AG04450 (cell line): ENCODE data around the gene BAIAP2L1. TPM values are rescaled to one million over a fixed set of nuclear protein-coding genes. Genes with fewer than 3 reads are reported as not detected.
"Not testable (repeated sequence)": the region's sequence is repeated elsewhere in the genome, so short reads cannot be mapped to it uniquely, and the experiment has no call there.

Experiments
- CTCF ChIA-PET: fragments of 300-600, 350-600 bp; formaldehyde crosslinking; extraction: SDS; loops from one replicate; lab custom pipeline; 2022; ENCODE audit warnings: antibody characterized with exemption, inconsistent platforms; lab: Charles Lee
- POLR2A ChIA-PET: fragments of 350-600 bp; formaldehyde crosslinking; extraction: SDS; loops from one replicate; lab custom pipeline; 2021; ENCODE audit warnings: antibody characterized with exemption, inconsistent platforms; lab: Yijun Ruan, JAX
- DNase-seq: peaks from one replicate; pipeline ENCODE4 v3.0.0-alpha.2; 2011; ENCODE audit warnings: low read depth, low spot score
- H3K27ac ChIP-seq: one replicate; pipeline ENCODE4 v1.5.1; 2012; ENCODE audit warnings: low read depth, low read length, control low read depth
- H3K27me3 ChIP-seq: one replicate; pipeline ENCODE4 v1.6.0; 2012; ENCODE audit warnings: low read length; ENCODE audit not compliant: control insufficient read depth, insufficient read depth
- H3K4me3 ChIP-seq: 2 replicates; pipeline ENCODE4 v1.5.1; 2011; ENCODE audit warnings: mild to moderate bottlenecking, low read depth, low read length, control low read depth
- H3K9me3 ChIP-seq: 2 replicates; pipeline ENCODE4 v1.5.1; 2012; ENCODE audit warnings: low read length; ENCODE audit not compliant: control insufficient read depth, insufficient read depth
- CTCF ChIP-seq: IDR thresholded peaks from 2 replicates; pipeline ENCODE4 v1.5.1; 2011; ENCODE audit warnings: low read depth, low read length, control low read depth, inconsistent platforms
- polyA plus RNA-seq: library from polyadenylated mRNA; depleted of rRNA; stranded (reverse); fragments of >200 nt; gene quantifications from 2 replicates; pipeline ENCODE4 v1.2.3, GENCODE V29; 2011

Gene BAIAP2L1
- polyA plus RNA-seq, 1 experiment = 3.9 TPM

- ChIA-PET CTCF (interaction anchor here (1.4 to 1.8 kb wide), 2 partner anchors 8 to 9 kb away, joined by 4 to 7 read pairs; partner anchors contain the start of gene BAIAP2L1), POLR2A (no interaction called here)
- Histone ChIP-seq H3K27ac (no peak overlapping the region), H3K4me3 (no peak overlapping the region), H3K9me3 (no peaks in the 10 kb centered on the region), H3K27me3 (peaks cover 3% of the 10 kb centered on the region)
- no peak for DNase-seq
- no peak for TF ChIP-seq CTCF
Observed at GRCh38 chr7:98409843-98410242, 9.0 kb upstream of the BAIAP2L1 start.

- H3K9me3 ChIP-seq, POLR2A ChIA-PET, H3K27me3 ChIP-seq, H3K4me3 ChIP-seq, H3K27ac ChIP-seq, CTCF ChIA-PET, DNase-seq: not testable (repeated sequence)
Observed at GRCh38 chr7:98408146-98408545, 7.3 kb upstream of the BAIAP2L1 start.

- no peak for DNase-seq
- peaks cover 10% of the 10 kb centered on the region for H3K27me3 ChIP-seq
- no peak overlapping the region for H3K4me3 ChIP-seq
- CTCF ChIA-PET = interaction anchor here (0.7 to 2.5 kb wide), 2 partner anchors 112 to 302 kb away, joined by 3 to 7 read pairs; no protein-coding TSS in a partner anchor
- H3K9me3 ChIP-seq = no peaks in the 10 kb centered on the region
- POLR2A ChIA-PET = interaction anchor here (0.7 kb wide), 1 partner anchor 472 kb away, joined by 3 read pairs; no protein-coding TSS in a partner anchor
- H3K27ac ChIP-seq = no peak overlapping the region
- no peak for TF ChIP-seq CTCF
Observed at GRCh38 chr7:98406827-98407226, 5.9 kb upstream of the BAIAP2L1 start.

- no peak for TF ChIP-seq CTCF
- Histone ChIP-seq H3K4me3 (no peak overlapping the region), H3K9me3 (no peaks in the 10 kb centered on the region), H3K27ac (no peak overlapping the region), H3K27me3 (peaks cover 10% of the 10 kb centered on the region)
- ChIA-PET CTCF (no interaction called here), POLR2A (no interaction called here)
- DNase-seq = no peak
Observed at GRCh38 chr7:98404840-98405239, 4.0 kb upstream of the BAIAP2L1 start.

- Histone ChIP-seq H3K4me3 (peak overlapping the region; percentile 64), H3K27ac (no peak overlapping the region), H3K27me3 (peaks cover 10% of the 10 kb centered on the region), H3K9me3 (no peaks in the 10 kb centered on the region)
- POLR2A ChIA-PET = no interaction called here
- no peak for TF ChIP-seq CTCF
- CTCF ChIA-PET = no interaction called here
- no peak for DNase-seq
Observed at GRCh38 chr7:98399890-98400541, 874 bp downstream of the BAIAP2L1 start.
